Measurements from ENCODE around the gene GAL3ST2.

GAL3ST2 gene

GRCh38 chr2:241852981-241853631 lies 76.5 kb downstream of the GAL3ST2 start:
- no peak overlapping the region for H3K27ac ChIP-seq (ENCODE audit: insufficient read depth in 1 of 2, low read depth in 1 of 2, low read length in 2 of 2, poor library complexity in 1 of 2, severe bottlenecking in 2 of 2)
- CTCF ChIA-PET, result interaction anchor here (0.8 to 2.9 kb wide), 3 partner anchors 9 to 16 kb away, joined by 3 to 11 read pairs (median 4); no protein-coding TSS in a partner anchor

More at GRCh38 chr2:241852981-241853631, 76.5 kb downstream of the GAL3ST2 start:
- Histone ChIP-seq H3K36me3 (ENCODE audit: control insufficient read depth in 4 of 4, insufficient read depth in 4 of 4, low read length in 3 of 4) (no peaks in the 10 kb centered on the region), H3K9me3 (ENCODE audit: control extremely low read depth in 1 of 5, control insufficient read depth in 4 of 5, insufficient read depth in 2 of 5, low read depth in 1 of 5, low read length in 4 of 5) (no peaks in the 10 kb centered on the region), H3K4me3 (ENCODE audit: control insufficient read depth in 1 of 7, extremely low read depth in 1 of 7, insufficient read depth in 4 of 7, low read depth in 2 of 7, low read length in 6 of 7) (no peak overlapping the region), H3K27me3 (replicated peaks in 2 of 5; ENCODE audit: control insufficient read depth in 4 of 5, insufficient read depth in 5 of 5, low read length in 4 of 5) (no peaks in the 10 kb centered on the region), H3K4me1 (ENCODE audit: control extremely low read depth in 1 of 4, control insufficient read depth in 4 of 4, insufficient read depth in 4 of 4, low read length in 3 of 4) (peaks cover 0 to 26% (median 19%) of the 10 kb centered on the region in 4 experiments)
- WGBS (ENCODE audit: insufficient coverage), result 96% methylated on average over 8 of the region's 10 CpGs
- POLR2A ChIA-PET, result interaction anchor here (0.6 kb wide), 1 partner anchor 8 kb away, joined by 3 read pairs; no protein-coding TSS in a partner anchor
- DNase-seq, result no peak

Measured in common myeloid progenitor, CD34-positive (primary cell).